Measurements from ENCODE around the gene PGM1.

GRCh38 chr1:63634471-63634870 is 41.3 kb downstream of the PGM1 start:
- TF ChIP-seq EZH2phosphoT487 (IDR thresholded peaks at IDR 0.05; ENCODE audit: borderline replicate concordance, low read depth, low read length) = no peak
- TF ChIP-seq CTCF (conservative IDR thresholded peaks at IDR 0.05; ENCODE audit: low read length) = no peak
